Urinary bladder (tissue), 4 donors: ENCODE data around the gene TMEM120B. TPM values are rescaled to one million over a fixed set of nuclear protein-coding genes. Genes with fewer than 3 reads are reported as not detected.

Source experiments
- DNase-seq: peaks from one replicate; pipeline ENCODE4 v3.0.0-alpha.2; 2015; ENCODE audit errors: extremely low spot score
- H3K27ac ChIP-seq: one replicate; pipeline ENCODE4 v1.5.1; 2013; ENCODE audit warnings: low read depth, mild to moderate bottlenecking, moderate library complexity
- H3K36me3 ChIP-seq: one replicate; pipeline ENCODE4 v1.6.1; 2013; ENCODE audit warnings: mild to moderate bottlenecking, moderate library complexity; ENCODE audit not compliant: insufficient read depth
- H3K4me1 ChIP-seq: one replicate; pipeline ENCODE4 v1.6.1; 2013; ENCODE audit warnings: mild to moderate bottlenecking, moderate library complexity; ENCODE audit not compliant: insufficient read depth
- H3K4me3 ChIP-seq: one replicate; pipeline ENCODE4 v1.5.1; 2013; ENCODE audit warnings: low read depth, low read length
- WGBS: extraction: QIAGEN DNeasy Blood & Tissue Kit; methylation state at CpG from one replicate; pipeline ENCODE4 v1.1.7; 2013; 5-methylcytosine and 5-hydroxymethylcytosine counted together
- polyA plus RNA-seq: library from polyadenylated mRNA; stranded (reverse); fragments of 200-250 nt; gene quantifications from one replicate; pipeline ENCODE4 v1.2.3, GENCODE V29; 2013
- total RNA-seq: library from RNA; depleted of rRNA; stranded (reverse); fragments of >200 nt; gene quantifications from one replicate; pipeline ENCODE4 v1.2.3, GENCODE V29; 2014
- donor health status: healthy with polysubstance abuse.
- donor health status: healthy.

Gene TMEM120B
- total and polyA plus RNA-seq, 2 donors, result 6.1 to 11.5 TPM

GRCh38 chr12:121798787-121799155, 86.2 kb downstream of the TMEM120B start:
- no peak overlapping the region for H3K4me3 ChIP-seq
- 49% methylated on average over 10 of the region's 10 CpGs for WGBS
- H3K4me1 ChIP-seq, result peaks cover 3% of the 10 kb centered on the region
- H3K36me3 ChIP-seq, result no peaks in the 10 kb centered on the region
- no peak for DNase-seq
- H3K27ac ChIP-seq, result peak overlapping the region; percentile 78

- DNase-seq, result no peak
- Histone ChIP-seq H3K4me1 (peaks cover 3% of the 10 kb centered on the region), H3K27ac (peak overlapping the region; percentile 100), H3K4me3 (peak overlapping the region; percentile 97), H3K36me3 (no peaks in the 10 kb centered on the region)
- WGBS, result 10% methylated on average over 28 of the region's 30 CpGs
Observed at GRCh38 chr12:121799156-121799841, 86.7 kb downstream of the TMEM120B start.

GRCh38 chr12:121799842-121800693, 87.5 kb downstream of the TMEM120B start:
- peak; percentile 73 for DNase-seq
- Histone ChIP-seq H3K36me3 (no peaks in the 10 kb centered on the region), H3K4me1 (peaks cover 3% of the 10 kb centered on the region), H3K27ac (peak overlapping the region; percentile 100), H3K4me3 (peak overlapping the region; percentile 97)
- under 1% methylated on average over 84 of the region's 84 CpGs for WGBS

- peak overlapping the region; percentile 100 for H3K27ac ChIP-seq
- WGBS, result under 1% methylated on average over 86 of the region's 86 CpGs
- DNase-seq, result no peak
- peak overlapping the region; percentile 97 for H3K4me3 ChIP-seq
- no peaks in the 10 kb centered on the region for H3K36me3 ChIP-seq
- H3K4me1 ChIP-seq, result peaks cover 3% of the 10 kb centered on the region
Observed at GRCh38 chr12:121800694-121801594, 88.4 kb downstream of the TMEM120B start.

- no peak for DNase-seq
- Histone ChIP-seq H3K4me3 (peak overlapping the region; percentile 97), H3K36me3 (no peaks in the 10 kb centered on the region), H3K27ac (peak overlapping the region; percentile 100), H3K4me1 (peaks cover 5% of the 10 kb centered on the region)
- 3% methylated on average over 18 of the region's 18 CpGs for WGBS
Observed at GRCh38 chr12:121801595-121802484, 89.3 kb downstream of the TMEM120B start.

- 0% methylated on average over 1 of the region's 1 CpG for WGBS
- Histone ChIP-seq H3K27ac (peak overlapping the region; percentile 100), H3K4me3 (peak overlapping the region; percentile 97), H3K4me1 (peaks cover 5% of the 10 kb centered on the region), H3K36me3 (no peaks in the 10 kb centered on the region)
- DNase-seq, result no peak
Observed at GRCh38 chr12:121802485-121802842, 89.9 kb downstream of the TMEM120B start.

GRCh38 chr12:121802843-121803698, 90.5 kb downstream of the TMEM120B start:
- Histone ChIP-seq H3K27ac (peak overlapping the region; percentile 100), H3K4me1 (peaks cover 2% of the 10 kb centered on the region), H3K36me3 (peaks cover under 1% of the 10 kb centered on the region), H3K4me3 (peak overlapping the region; percentile 97)
- under 1% methylated on average over 65 of the region's 65 CpGs for WGBS
- DNase-seq, result peak; percentile 94

- H3K4me1 ChIP-seq, result peaks cover 2% of the 10 kb centered on the region
- under 1% methylated on average over 73 of the region's 74 CpGs for WGBS
Observed at GRCh38 chr12:121803861-121804416, 91.4 kb downstream of the TMEM120B start, which contains the start of gene SETD1B. TSS of gene SETD1B (plus strand) at chr12:121804009. CDS start at chr12:121804738, 729 bp downstream.

GRCh38 chr12:121804417-121805111, 92.0 kb downstream of the TMEM120B start:
- Histone ChIP-seq H3K27ac (peak overlapping the region; percentile 100), H3K36me3 (peaks cover 3% of the 10 kb centered on the region), H3K4me1 (peaks cover 2% of the 10 kb centered on the region), H3K4me3 (peak overlapping the region; percentile 97)
- WGBS, result under 1% methylated on average over 63 of the region's 63 CpGs
- no peak for DNase-seq

More at GRCh38 chr12:121803861-121804416, 91.4 kb downstream of the TMEM120B start, which contains the start of gene SETD1B:
- Histone ChIP-seq H3K36me3 (peaks cover 3% of the 10 kb centered on the region), H3K4me3 (peak within 1 kb of the TSS; percentile 97), H3K27ac (peak within 1 kb of the TSS; percentile 100)
- no peak for DNase-seq

- no peak for DNase-seq
- 2% methylated on average over 45 of the region's 45 CpGs for WGBS
- Histone ChIP-seq H3K4me3 (peak overlapping the region; percentile 97), H3K36me3 (peaks cover 3% of the 10 kb centered on the region), H3K27ac (peak overlapping the region; percentile 56), H3K4me1 (peaks cover 2% of the 10 kb centered on the region)
Observed at GRCh38 chr12:121805171-121806008, 92.8 kb downstream of the TMEM120B start.
